GM12864 (cell line): ENCODE results near the gene RGN.
A peak's percentile ranks its signal among the peaks of the same experiment; 100 is the strongest.
"Not testable (repeated sequence)": the region's sequence is repeated elsewhere in the genome, so short reads cannot be mapped to it uniquely, and the experiment has no call there.

Experiments
- DNase-seq: peaks from one replicate; pipeline ENCODE4 v3.0.0-alpha.2; 2011; ENCODE audit warnings: low read depth
- H3K4me3 ChIP-seq: 2 replicates; pipeline ENCODE4 v1.5.1; 2011; ENCODE audit warnings: mild to moderate bottlenecking, low read depth, low read length, control low read depth
- TF ChIP-seq, protein P1 (sequence below): IDR thresholded peaks from 2 replicates; pipeline ENCODE4 v1.5.1; 2011; ENCODE audit warnings: low read depth, mild to moderate bottlenecking, moderate library complexity, low read length, control low read depth, inconsistent platforms; ENCODE audit errors: missing control alignments

Gene RGN

GRCh38 chrX:47129157-47129898, 51.1 kb downstream of the RGN start:
- DNase-seq = peak; percentile 90
- TF ChIP-seq, protein P1, sequence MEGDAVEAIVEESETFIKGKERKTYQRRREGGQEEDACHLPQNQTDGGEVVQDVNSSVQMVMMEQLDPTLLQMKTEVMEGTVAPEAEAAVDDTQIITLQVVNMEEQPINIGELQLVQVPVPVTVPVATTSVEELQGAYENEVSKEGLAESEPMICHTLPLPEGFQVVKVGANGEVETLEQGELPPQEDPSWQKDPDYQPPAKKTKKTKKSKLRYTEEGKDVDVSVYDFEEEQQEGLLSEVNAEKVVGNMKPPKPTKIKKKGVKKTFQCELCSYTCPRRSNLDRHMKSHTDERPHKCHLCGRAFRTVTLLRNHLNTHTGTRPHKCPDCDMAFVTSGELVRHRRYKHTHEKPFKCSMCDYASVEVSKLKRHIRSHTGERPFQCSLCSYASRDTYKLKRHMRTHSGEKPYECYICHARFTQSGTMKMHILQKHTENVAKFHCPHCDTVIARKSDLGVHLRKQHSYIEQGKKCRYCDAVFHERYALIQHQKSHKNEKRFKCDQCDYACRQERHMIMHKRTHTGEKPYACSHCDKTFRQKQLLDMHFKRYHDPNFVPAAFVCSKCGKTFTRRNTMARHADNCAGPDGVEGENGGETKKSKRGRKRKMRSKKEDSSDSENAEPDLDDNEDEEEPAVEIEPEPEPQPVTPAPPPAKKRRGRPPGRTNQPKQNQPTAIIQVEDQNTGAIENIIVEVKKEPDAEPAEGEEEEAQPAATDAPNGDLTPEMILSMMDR = no peak
- peak overlapping the region; percentile 71 for H3K4me3 ChIP-seq

GRCh38 chrX:47129899-47130358, 51.7 kb downstream of the RGN start:
- TF ChIP-seq, protein P1 = no peak
- DNase-seq = no peak
- peak overlapping the region; percentile 71 for H3K4me3 ChIP-seq

DNA sequence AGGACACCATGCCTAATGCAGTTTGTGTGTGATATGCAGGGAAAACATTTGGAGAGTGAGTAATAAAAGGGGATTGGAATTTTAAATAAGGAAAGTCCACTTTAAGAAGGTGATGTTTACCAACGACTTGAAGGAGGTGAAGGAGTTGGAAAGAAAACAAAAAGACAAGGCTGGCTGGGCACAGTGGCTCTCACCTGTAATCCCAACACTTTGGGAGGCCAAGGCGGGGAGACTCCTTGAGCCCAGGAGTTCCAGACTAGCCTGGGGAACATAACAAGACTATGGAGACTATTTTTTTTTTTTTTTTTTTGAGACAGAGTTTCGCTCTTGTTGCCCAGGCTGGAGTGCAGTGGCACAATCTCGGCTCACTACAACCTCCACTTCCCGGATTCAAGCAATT, 55.2 kb downstream of the RGN start:
- TF ChIP-seq, protein P1 = no peak
- H3K4me3 ChIP-seq = no peak overlapping the region
- DNase-seq = no peak

GRCh38 chrX:47135650-47136049, 57.4 kb downstream of the RGN start:
- H3K4me3 ChIP-seq, DNase-seq: not testable (repeated sequence)

DNA sequence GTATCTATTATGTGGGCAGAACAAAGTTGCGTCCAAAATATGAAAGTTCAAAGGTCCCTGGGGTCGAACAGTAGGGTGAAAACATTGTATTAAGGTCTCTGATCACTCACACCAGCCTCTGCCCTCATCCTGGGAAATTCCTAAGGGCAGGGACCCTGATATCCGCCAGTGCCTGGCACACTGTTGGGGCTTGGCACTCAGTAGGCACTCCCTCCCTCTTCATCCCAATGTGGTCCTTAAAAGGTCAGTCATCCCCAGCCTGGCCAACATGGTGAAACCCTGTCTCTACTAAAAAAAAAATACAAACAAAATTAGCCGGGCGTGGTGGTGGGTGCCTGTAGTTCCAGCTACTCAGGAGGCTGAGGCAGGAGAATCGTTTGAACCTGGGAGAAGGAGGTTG, 59.9 kb downstream of the RGN start:
- no peak for DNase-seq
- H3K4me3 ChIP-seq = no peak overlapping the region
- TF ChIP-seq, protein P1 = no peak
